Hepatocyte (in vitro differentiated cells): ENCODE data around the gene RASGRF2.

ENCODE experiments used
- EZH2 ChIP-seq: fragments of 200-600 bp; sonication (generic); IDR thresholded peaks from 2 replicates; pipeline ENCODE4 v1.6.1; 2016; ENCODE audit warnings: antibody characterized with exemption, mild to moderate bottlenecking, borderline replicate concordance
- EZH2phosphoT487 ChIP-seq: fragments of 200-600 bp; sonication (generic); IDR thresholded peaks from one replicate; pipeline ENCODE4 v1.6.1; 2018; ENCODE audit warnings: antibody characterized with exemption, mild to moderate bottlenecking, low read depth, moderate library complexity; ENCODE audit not compliant: unreplicated experiment, severe bottlenecking
- TF ChIP-seq, protein P1 (sequence below): fragments of 200-600 bp; sonication (generic); IDR thresholded peaks from 2 replicates; pipeline ENCODE4 v1.5.1; 2016; ENCODE audit warnings: antibody characterized with exemption, mild to moderate bottlenecking; ENCODE audit not compliant: poor library complexity

DNA sequence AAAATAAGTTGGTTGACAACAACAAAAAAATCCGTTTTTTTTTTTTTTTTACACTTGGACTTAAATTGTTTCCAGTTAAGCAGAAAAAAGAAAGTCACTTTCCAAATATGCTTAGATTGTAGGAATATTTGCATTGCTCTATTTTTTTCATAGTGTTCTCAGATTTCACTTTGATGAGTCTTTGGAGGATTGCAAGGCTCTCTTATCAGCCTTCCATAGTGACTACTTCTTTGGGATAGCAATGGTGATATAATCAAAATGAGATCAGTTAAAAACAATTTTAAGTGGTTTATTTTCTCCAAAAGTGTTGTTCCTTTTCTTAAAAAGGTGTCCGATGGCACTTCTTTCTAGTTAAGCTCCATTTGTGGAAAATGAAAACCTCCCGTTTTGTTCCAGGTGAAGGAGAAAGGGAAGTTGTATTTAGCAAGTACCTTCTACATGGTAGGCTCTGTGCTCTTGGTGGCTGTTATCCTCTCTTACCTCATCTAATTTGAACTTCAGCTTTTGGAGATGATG, 3.9 kb downstream of the RASGRF2 start:
- TF ChIP-seq, protein P1, sequence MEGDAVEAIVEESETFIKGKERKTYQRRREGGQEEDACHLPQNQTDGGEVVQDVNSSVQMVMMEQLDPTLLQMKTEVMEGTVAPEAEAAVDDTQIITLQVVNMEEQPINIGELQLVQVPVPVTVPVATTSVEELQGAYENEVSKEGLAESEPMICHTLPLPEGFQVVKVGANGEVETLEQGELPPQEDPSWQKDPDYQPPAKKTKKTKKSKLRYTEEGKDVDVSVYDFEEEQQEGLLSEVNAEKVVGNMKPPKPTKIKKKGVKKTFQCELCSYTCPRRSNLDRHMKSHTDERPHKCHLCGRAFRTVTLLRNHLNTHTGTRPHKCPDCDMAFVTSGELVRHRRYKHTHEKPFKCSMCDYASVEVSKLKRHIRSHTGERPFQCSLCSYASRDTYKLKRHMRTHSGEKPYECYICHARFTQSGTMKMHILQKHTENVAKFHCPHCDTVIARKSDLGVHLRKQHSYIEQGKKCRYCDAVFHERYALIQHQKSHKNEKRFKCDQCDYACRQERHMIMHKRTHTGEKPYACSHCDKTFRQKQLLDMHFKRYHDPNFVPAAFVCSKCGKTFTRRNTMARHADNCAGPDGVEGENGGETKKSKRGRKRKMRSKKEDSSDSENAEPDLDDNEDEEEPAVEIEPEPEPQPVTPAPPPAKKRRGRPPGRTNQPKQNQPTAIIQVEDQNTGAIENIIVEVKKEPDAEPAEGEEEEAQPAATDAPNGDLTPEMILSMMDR: no peak
- TF ChIP-seq EZH2 (no peak), EZH2phosphoT487 (no peak)
